B cell (primary cell): Measurements from ENCODE around the gene EVL. TPM values are rescaled to one million over a fixed set of nuclear protein-coding genes. Genes with fewer than 3 reads are reported as not detected.
"Not testable (repeated sequence)": the region's sequence is repeated elsewhere in the genome, so short reads cannot be mapped to it uniquely, and the experiment has no call there.

Experiments used
- ATAC-seq: fragments of 200-7000 bp; cut with Tn5 transposase; one replicate; pipeline ENCODE4 v1.10.0; 2021; ENCODE audit warnings: low read depth, mild to moderate bottlenecking, moderate number of reproducible peaks, moderate library complexity
- CTCF ChIA-PET: fragments of 350-600 bp; sonication (Branson Sonifier 250); formaldehyde crosslinking; loops from one replicate; lab custom pipeline; 2021; ENCODE audit warnings: antibody characterized with exemption, inconsistent platforms; lab: Charles Lee
- POLR2A ChIA-PET: fragments of 350-600 bp; sonication (Branson Sonifier 250); formaldehyde crosslinking; loops from one replicate; lab custom pipeline; 2021; ENCODE audit warnings: antibody characterized with exemption; lab: Charles Lee
- DNase-seq: peaks from one replicate; pipeline ENCODE4 v3.0.0; 2013
- H2AFZ ChIP-seq: 2 replicates; pipeline ENCODE4 v1.6.1; 2012; ENCODE audit warnings: mild to moderate bottlenecking, low read depth, low read length; ENCODE audit not compliant: insufficient read depth, poor library complexity, severe bottlenecking
- H3K27ac ChIP-seq, 2 donors: 1 replicate in 1 of 2; 2 replicates in 1 of 2; pipeline ENCODE4 v1.5.1; 2012 to 2013; ENCODE audit warnings: low read length in 2 of 2, mild to moderate bottlenecking in 2 of 2, moderate library complexity in 1 of 2
- H3K27me3 ChIP-seq, 4 experiments: fragments of 200-600 bp in 1 of 4; sonication (generic) in 1 of 4; replicated peaks in 1 of 4; 1 replicate in 2 of 4; 2 replicates in 2 of 4; pipeline versions ENCODE4 v1.6.1 to v1.7.0; 2013 to 2016; ENCODE audit warnings: low read length in 3 of 4, mild to moderate bottlenecking in 2 of 4, mixed read lengths in 1 of 4, moderate library complexity in 1 of 4; ENCODE audit not compliant: insufficient read depth in 4 of 4, control insufficient read depth in 3 of 4; ENCODE audit errors: control extremely low read depth in 1 of 4
- H3K36me3 ChIP-seq, 2 experiments: replicated peaks in 1 of 2; 1 replicate in 1 of 2; 2 replicates in 1 of 2; pipeline versions ENCODE4 v1.6.1 to v1.7.1; 2013; ENCODE audit warnings: low read length in 1 of 2; ENCODE audit not compliant: insufficient read depth in 2 of 2, control insufficient read depth in 1 of 2; ENCODE audit errors: control extremely low read depth in 1 of 2, extremely low read depth in 1 of 2
- H3K4me1 ChIP-seq, 2 donors: fragments of 200-600 bp in 1 of 2; sonication (generic) in 1 of 2; 1 replicate in 1 of 2; 2 replicates in 1 of 2; pipeline versions ENCODE4 v1.5.1 to v1.6.1; 2013 to 2017; ENCODE audit warnings: low read length in 2 of 2; ENCODE audit not compliant: control insufficient read depth in 2 of 2, insufficient read depth in 2 of 2
- H3K4me2 ChIP-seq: replicated peaks from 2 replicates; pipeline ENCODE3; 2012; ENCODE audit warnings: mild to moderate bottlenecking, low read depth, low read length; ENCODE audit not compliant: poor library complexity, severe bottlenecking
- H3K4me3 ChIP-seq, 5 experiments: fragments of 200-600 bp in 1 of 5; sonication (generic) in 1 of 5; 1 replicate in 3 of 5; 2 replicates in 2 of 5; pipeline versions ENCODE4 v1.5.1 to v1.7.0; 2011 to 2016; ENCODE audit warnings: low read length in 4 of 5, mild to moderate bottlenecking in 4 of 5, low read depth in 2 of 5, control low read depth in 1 of 5, moderate library complexity in 1 of 5; ENCODE audit not compliant: insufficient read depth in 1 of 5; ENCODE audit errors: control extremely low read depth in 1 of 5, extremely low read depth in 1 of 5
- H3K79me2 ChIP-seq: fragments of 200-600 bp; sonication (generic); one replicate; pipeline ENCODE4 v1.6.0; 2016; ENCODE audit warnings: low read length; ENCODE audit not compliant: control insufficient read depth, insufficient read depth
- H3K9ac ChIP-seq: fragments of 200-600 bp; sonication (generic); 2 replicates; pipeline ENCODE4 v1.6.1; 2017; ENCODE audit warnings: mild to moderate bottlenecking, low read length, moderate library complexity
- H3K9me3 ChIP-seq, 3 donors: one replicate each; pipeline versions ENCODE4 v1.6.1 to v1.7.1; 2013; ENCODE audit warnings: low read length in 2 of 3; ENCODE audit not compliant: control insufficient read depth in 2 of 3, insufficient read depth in 1 of 3; ENCODE audit errors: control extremely low read depth in 1 of 3
- H4K20me1 ChIP-seq: 2 replicates; pipeline ENCODE4 v1.6.0; 2012; ENCODE audit warnings: mild to moderate bottlenecking, low read length; ENCODE audit not compliant: insufficient read depth, control insufficient read depth, poor library complexity, severe bottlenecking
- H3K27ac Mint-ChIP-seq: one replicate; pipeline ENCODE4 v1.8.0; 2021; ENCODE audit warnings: mixed read lengths
- H3K27me3 Mint-ChIP-seq: one replicate; pipeline ENCODE4 v1.8.0; 2021; ENCODE audit warnings: mixed read lengths
- H3K4me1 Mint-ChIP-seq: one replicate; pipeline ENCODE4 v1.8.0; 2021; ENCODE audit warnings: mixed read lengths
- H3K4me3 Mint-ChIP-seq: one replicate; pipeline ENCODE4 v1.8.0; 2021; ENCODE audit warnings: mixed read lengths
- H3K9me3 Mint-ChIP-seq: one replicate; pipeline ENCODE4 v1.8.0; 2022; ENCODE audit warnings: mixed read lengths; ENCODE audit not compliant: insufficient read depth
- EZH2 ChIP-seq: IDR thresholded peaks from 2 replicates; pipeline ENCODE4 v1.6.1; 2012; ENCODE audit warnings: borderline replicate concordance, low read depth, mild to moderate bottlenecking, moderate library complexity, low read length; ENCODE audit not compliant: insufficient read depth, poor library complexity, severe bottlenecking
- WGBS: methylation state at CpG from one replicate; pipeline ENCODE4 v1.1.5; 2013; ENCODE audit warnings: missing lambda C conversion rate; ENCODE audit not compliant: insufficient coverage; 5-methylcytosine and 5-hydroxymethylcytosine counted together
- intact Hi-C: fragments of 100-400 bp; cut with micrococcal nuclease; formaldehyde crosslinking; loops from one replicate; pipeline ENCODE4 v1.10.0; 2022
- polyA plus RNA-seq: library from polyadenylated mRNA; depleted of rRNA; stranded (reverse); fragments of >200 nt; gene quantifications from 2 replicates; pipeline ENCODE4 v1.2.3, GENCODE V29; 2012
- total RNA-seq, 2 donors: library from RNA; stranded (reverse); fragments of 120-200 nt in 1 of 2; gene quantifications; 1 replicate in 1 of 2; 2 replicates in 1 of 2; pipeline versions ENCODE4 v1.2.3 to v1.2.4, GENCODE V29; 2013 to 2022
- TF ChIP-seq, protein P1 (sequence below): fragments of 200-600 bp; IDR thresholded peaks from one replicate; pipeline ENCODE4 v1.8.0; 2022; ENCODE audit warnings: antibody characterized with exemption, mild to moderate bottlenecking

Gene EVL
- total and polyA plus RNA-seq, 2 donors (not counting 1 experiment from before 2014, with no cell fraction given): 486 to 892 TPM

DNA sequence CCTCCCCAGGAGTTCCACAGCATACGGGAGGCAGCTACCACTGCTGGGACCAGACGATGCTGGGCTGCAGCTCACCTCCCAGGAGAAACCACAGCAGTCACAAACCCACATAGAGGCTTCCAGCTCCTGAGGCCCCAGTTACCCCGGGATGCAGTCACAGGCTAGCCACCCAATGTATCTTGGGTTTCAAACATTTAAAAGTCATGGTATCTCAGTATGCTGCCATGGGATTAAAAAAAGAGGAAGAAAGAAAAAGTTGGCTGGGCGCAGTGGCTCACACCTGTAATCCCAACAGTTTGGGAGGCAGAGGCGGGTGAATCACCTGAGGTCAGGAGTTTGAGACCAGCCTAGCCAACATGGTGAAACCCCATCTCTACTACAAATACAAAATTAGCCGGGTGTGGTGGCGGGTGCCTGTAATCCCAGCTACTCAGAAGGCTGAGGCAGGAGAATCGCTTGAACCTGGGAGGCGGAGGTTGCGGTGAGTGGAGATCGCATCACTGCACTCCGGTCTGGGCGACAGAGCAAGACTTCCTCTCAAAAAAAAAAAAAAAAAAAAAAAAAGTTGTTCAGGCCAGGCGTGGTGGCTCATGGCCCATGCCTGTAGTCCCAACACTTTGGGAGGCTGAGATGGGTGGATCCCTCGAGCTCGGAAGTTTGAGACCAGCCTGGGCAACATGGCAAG, 92.5 kb downstream of the EVL start:
- not testable (repeated sequence) for H4K20me1 ChIP-seq, H3K27ac ChIP-seq, H3K27me3 ChIP-seq, H3K79me2 ChIP-seq, H3K4me3 ChIP-seq, H2AFZ ChIP-seq, H3K36me3 ChIP-seq, H3K9me3 Mint-ChIP-seq, H3K27me3 Mint-ChIP-seq, H3K9ac ChIP-seq
- POLR2A ChIA-PET: interaction anchor here (0.6 to 1.3 kb wide), 4 partner anchors 9 to 89 kb away, joined by 3 to 6 read pairs (median 6); no protein-coding TSS in a partner anchor
- Mint-ChIP-seq H3K27ac (peak overlapping the region; percentile 70), H3K4me3 (peak overlapping the region; percentile 86), H3K4me1 (peaks cover 33% of the 10 kb centered on the region)
- CTCF ChIA-PET: interaction anchor here (0.7 to 1.7 kb wide), 8 partner anchors 10 to 204 kb away, joined by 3 to 6 read pairs (median 4); no protein-coding TSS in a partner anchor
- DNase-seq: peak; percentile 61
- Histone ChIP-seq H3K4me2 (peak overlapping the region; percentile 99), H3K4me1 (peaks cover 33 to 42% of the 10 kb centered on the region in 2 donors), H3K9me3 (peaks cover 0 to 22% (median 5%) of the 10 kb centered on the region in 3 donors)
- intact Hi-C loops: loop anchor here (2.0 to 5.0 kb wide), 2 partner anchors 35 to 50 kb away; no protein-coding TSS in a partner anchor
- peak; percentile 16 for ATAC-seq
- 19% methylated on average over 3 of the region's 16 CpGs for WGBS

DNA sequence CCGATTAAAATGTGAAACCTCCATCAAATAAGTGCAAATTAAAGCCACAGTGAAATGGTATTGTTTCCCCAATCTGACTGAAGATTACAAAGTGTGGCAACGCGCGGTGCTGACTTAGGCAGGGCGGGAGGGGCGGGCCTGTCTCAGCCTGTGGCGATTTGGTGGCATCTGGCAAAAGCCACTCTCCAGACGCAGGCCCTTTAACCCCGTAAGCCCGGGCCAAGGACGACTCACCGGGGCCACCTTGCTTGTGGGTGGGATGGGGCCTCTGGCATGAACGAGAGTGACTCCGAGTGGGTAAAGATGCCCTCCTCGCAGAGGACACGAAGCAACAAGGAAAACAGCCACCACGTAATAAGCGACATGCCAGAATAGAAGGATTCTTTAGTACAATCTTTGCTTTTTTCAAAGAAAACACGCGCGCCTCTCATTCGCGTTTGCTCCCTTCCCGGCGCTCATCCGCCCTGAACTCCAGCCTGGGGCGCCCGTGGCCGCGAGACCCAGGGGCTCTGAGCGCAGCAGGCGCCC, 93.4 kb downstream of the EVL start:
- DNase-seq (peak; percentile 52), ATAC-seq (no peak)
- H2AFZ ChIP-seq: peak overlapping the region; percentile 74
- H3K9me3 Mint-ChIP-seq: peaks cover 5% of the 10 kb centered on the region
- intact Hi-C loops: loop anchor here (1.0 to 5.0 kb wide), 4 partner anchors 34 to 90 kb away; no protein-coding TSS in a partner anchor
- no peaks in the 10 kb centered on the region for H4K20me1 ChIP-seq
- H3K4me3 Mint-ChIP-seq: peak overlapping the region; percentile 86
- H3K9ac ChIP-seq: peak overlapping the region; percentile 70
- H3K4me1 ChIP-seq: peaks cover 33 to 42% of the 10 kb centered on the region in 2 donors
- POLR2A ChIA-PET: interaction anchor here (0.6 kb wide), 1 partner anchor 10 kb away, joined by 6 read pairs; no protein-coding TSS in a partner anchor
- TF ChIP-seq, protein P1, sequence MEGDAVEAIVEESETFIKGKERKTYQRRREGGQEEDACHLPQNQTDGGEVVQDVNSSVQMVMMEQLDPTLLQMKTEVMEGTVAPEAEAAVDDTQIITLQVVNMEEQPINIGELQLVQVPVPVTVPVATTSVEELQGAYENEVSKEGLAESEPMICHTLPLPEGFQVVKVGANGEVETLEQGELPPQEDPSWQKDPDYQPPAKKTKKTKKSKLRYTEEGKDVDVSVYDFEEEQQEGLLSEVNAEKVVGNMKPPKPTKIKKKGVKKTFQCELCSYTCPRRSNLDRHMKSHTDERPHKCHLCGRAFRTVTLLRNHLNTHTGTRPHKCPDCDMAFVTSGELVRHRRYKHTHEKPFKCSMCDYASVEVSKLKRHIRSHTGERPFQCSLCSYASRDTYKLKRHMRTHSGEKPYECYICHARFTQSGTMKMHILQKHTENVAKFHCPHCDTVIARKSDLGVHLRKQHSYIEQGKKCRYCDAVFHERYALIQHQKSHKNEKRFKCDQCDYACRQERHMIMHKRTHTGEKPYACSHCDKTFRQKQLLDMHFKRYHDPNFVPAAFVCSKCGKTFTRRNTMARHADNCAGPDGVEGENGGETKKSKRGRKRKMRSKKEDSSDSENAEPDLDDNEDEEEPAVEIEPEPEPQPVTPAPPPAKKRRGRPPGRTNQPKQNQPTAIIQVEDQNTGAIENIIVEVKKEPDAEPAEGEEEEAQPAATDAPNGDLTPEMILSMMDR: no peak
- no peak for TF ChIP-seq EZH2
- H3K9me3 ChIP-seq: peaks cover 0 to 22% (median 5%) of the 10 kb centered on the region in 3 donors
- H3K27me3 ChIP-seq: peaks cover 0 to 6% (median 0%) of the 10 kb centered on the region in 4 experiments
- CTCF ChIA-PET: interaction anchor here (1.3 to 1.8 kb wide), 2 partner anchors 11 to 34 kb away, joined by 3 to 7 read pairs; no protein-coding TSS in a partner anchor
- WGBS: 12% methylated on average over 27 of the region's 32 CpGs
- no peaks in the 10 kb centered on the region for H3K36me3 ChIP-seq
- H3K27me3 Mint-ChIP-seq: no peaks in the 10 kb centered on the region
- H3K4me3 ChIP-seq: peak overlapping the region in 4 of 5 experiments; percentile 57 to 78 (median 68)
- peak overlapping the region; percentile 46 for H3K27ac Mint-ChIP-seq
- H3K27ac ChIP-seq: peak overlapping the region in 1 of 2 donors; percentile 43
- peaks cover 33% of the 10 kb centered on the region for H3K4me1 Mint-ChIP-seq
- peaks cover 5% of the 10 kb centered on the region for H3K79me2 ChIP-seq
- H3K4me2 ChIP-seq: peak overlapping the region; percentile 99
